Subcutaneous abdominal adipose tissue (tissue), 5 donors: Measurements from ENCODE around the gene SFI1.

Source experiments
- H3K27ac ChIP-seq: one replicate; pipeline ENCODE4 v1.7.0; 2013; ENCODE audit warnings: low read depth, mild to moderate bottlenecking, inconsistent platforms, low read length, moderate library complexity
- H3K27me3 ChIP-seq, 5 donors: one replicate each; pipeline ENCODE4 v1.7.0; 2013; ENCODE audit warnings: low read length in 5 of 5, inconsistent platforms in 1 of 5; ENCODE audit not compliant: control insufficient read depth in 5 of 5, insufficient read depth in 4 of 5
- H3K36me3 ChIP-seq, 5 donors: one replicate each; pipeline ENCODE4 v1.7.0; 2013; ENCODE audit warnings: low read length in 5 of 5; ENCODE audit not compliant: control insufficient read depth in 5 of 5, insufficient read depth in 5 of 5
- H3K4me1 ChIP-seq, 5 donors: one replicate each; pipeline ENCODE4 v1.7.0; 2013; ENCODE audit warnings: low read length in 5 of 5, mild to moderate bottlenecking in 3 of 5, moderate library complexity in 1 of 5; ENCODE audit not compliant: control insufficient read depth in 5 of 5, insufficient read depth in 5 of 5
- H3K4me3 ChIP-seq, 5 donors: one replicate each; pipeline ENCODE4 v1.7.0; 2013; ENCODE audit warnings: low read length in 5 of 5, low read depth in 1 of 5
- H3K9ac ChIP-seq, 5 donors: one replicate each; pipeline ENCODE4 v1.7.0; 2013; ENCODE audit warnings: low read length in 5 of 5, mild to moderate bottlenecking in 4 of 5, moderate library complexity in 3 of 5
- H3K9me3 ChIP-seq, 5 donors: one replicate each; pipeline ENCODE4 v1.7.0; 2013; ENCODE audit warnings: low read length in 5 of 5; ENCODE audit not compliant: control insufficient read depth in 5 of 5
- donor health status: healthy.
- donor health status: healthy.
- donor health status: healthy.
- donor health status: healthy.
- donor health status: healthy.

Gene SFI1, protein sequence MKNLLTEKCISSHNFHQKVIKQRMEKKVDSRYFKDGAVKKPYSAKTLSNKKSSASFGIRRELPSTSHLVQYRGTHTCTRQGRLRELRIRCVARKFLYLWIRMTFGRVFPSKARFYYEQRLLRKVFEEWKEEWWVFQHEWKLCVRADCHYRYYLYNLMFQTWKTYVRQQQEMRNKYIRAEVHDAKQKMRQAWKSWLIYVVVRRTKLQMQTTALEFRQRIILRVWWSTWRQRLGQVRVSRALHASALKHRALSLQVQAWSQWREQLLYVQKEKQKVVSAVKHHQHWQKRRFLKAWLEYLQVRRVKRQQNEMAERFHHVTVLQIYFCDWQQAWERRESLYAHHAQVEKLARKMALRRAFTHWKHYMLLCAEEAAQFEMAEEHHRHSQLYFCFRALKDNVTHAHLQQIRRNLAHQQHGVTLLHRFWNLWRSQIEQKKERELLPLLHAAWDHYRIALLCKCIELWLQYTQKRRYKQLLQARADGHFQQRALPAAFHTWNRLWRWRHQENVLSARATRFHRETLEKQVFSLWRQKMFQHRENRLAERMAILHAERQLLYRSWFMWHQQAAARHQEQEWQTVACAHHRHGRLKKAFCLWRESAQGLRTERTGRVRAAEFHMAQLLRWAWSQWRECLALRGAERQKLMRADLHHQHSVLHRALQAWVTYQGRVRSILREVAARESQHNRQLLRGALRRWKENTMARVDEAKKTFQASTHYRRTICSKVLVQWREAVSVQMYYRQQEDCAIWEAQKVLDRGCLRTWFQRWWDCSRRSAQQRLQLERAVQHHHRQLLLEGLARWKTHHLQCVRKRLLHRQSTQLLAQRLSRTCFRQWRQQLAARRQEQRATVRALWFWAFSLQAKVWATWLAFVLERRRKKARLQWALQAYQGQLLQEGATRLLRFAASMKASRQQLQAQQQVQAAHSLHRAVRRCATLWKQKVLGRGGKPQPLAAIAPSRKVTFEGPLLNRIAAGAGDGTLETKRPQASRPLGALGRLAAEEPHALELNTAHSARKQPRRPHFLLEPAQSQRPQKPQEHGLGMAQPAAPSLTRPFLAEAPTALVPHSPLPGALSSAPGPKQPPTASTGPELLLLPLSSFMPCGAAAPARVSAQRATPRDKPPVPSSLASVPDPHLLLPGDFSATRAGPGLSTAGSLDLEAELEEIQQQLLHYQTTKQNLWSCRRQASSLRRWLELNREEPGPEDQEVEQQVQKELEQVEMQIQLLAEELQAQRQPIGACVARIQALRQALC

DNA sequence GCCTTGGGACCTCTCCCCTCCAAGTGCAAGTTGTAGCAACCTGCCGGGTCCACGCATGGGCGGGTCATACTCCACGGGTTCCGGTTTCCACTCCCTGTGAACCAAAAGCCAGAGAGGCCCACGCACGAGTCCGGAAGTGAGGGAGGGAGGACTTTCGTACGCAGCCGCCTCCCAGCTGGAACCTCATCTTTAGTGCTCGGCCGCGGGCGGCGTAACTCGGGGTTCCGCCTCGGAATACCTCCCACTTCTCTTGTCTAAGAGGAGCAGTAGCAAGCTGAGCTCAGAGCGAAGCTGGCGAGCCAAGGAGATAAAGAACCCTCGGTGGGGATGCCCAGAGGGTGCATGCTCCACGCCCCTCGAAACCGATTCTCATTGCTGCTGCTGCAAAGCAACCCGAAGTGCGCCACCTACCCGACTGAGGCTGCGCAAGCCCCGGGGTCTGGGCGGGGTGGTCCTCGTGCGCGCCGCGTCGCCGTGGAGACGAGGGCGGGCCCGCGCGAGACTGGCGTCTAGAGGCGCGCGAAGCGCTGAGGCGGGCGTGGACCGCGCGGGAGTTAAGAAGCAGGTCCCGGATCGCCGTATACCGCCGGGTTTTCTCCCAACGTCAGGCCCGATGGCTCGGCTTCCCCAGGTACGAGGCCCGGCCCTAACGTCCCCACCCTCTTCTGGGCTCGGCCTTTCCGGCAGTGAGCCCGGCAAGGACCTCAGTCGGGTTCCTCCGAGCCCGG lies at the start of gene SFI1:
Gene SFI1 (plus strand): TSS at position 530 of the 728 bp plus-strand sequence. CDS start 11,749 bp downstream, outside the sequence.
- Histone ChIP-seq H3K9me3 (no peaks in the 10 kb centered on the region), H3K27me3 (no peaks in the 10 kb centered on the region), H3K27ac (peak within 1 kb of the TSS; percentile 57), H3K36me3 (peaks cover 0 to 3% (median 0%) of the 10 kb centered on the region in 5 donors), H3K4me3 (peak within 1 kb of the TSS; percentile 83 to 96 (median 89)), H3K9ac (peak within 1 kb of the TSS; percentile 38 to 81 (median 72)), H3K4me1 (peaks cover 0 to 25% (median 18%) of the 10 kb centered on the region in 5 donors)

DNA sequence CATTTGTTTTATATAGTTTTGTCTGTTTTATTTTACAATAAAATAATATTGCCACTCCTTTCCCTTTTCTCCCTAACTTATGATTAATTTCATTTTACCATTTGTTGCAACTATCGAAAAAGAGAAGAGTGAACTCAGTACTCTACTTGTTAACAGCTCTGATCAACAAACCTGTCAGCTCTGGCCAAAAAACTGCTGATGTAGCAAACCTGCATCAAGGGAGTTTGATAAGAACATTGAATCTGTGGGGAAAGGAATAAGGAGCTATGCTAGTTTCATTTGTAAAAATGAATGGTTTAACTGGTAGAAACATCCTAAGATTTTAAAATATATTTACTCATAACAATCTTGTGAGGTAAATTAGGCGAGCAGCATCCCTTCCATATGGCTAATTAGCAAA lies 49.6 kb upstream of the SFI1 start:
- no peaks in the 10 kb centered on the region for H3K27me3 ChIP-seq
- H3K9ac ChIP-seq, result no peak overlapping the region
- H3K9me3 ChIP-seq, result no peaks in the 10 kb centered on the region
- no peak overlapping the region for H3K4me3 ChIP-seq
- H3K27ac ChIP-seq, result no peak overlapping the region
- no peaks in the 10 kb centered on the region for H3K4me1 ChIP-seq
- H3K36me3 ChIP-seq, result peaks cover 17 to 66% (median 52%) of the 10 kb centered on the region in 5 donors

DNA sequence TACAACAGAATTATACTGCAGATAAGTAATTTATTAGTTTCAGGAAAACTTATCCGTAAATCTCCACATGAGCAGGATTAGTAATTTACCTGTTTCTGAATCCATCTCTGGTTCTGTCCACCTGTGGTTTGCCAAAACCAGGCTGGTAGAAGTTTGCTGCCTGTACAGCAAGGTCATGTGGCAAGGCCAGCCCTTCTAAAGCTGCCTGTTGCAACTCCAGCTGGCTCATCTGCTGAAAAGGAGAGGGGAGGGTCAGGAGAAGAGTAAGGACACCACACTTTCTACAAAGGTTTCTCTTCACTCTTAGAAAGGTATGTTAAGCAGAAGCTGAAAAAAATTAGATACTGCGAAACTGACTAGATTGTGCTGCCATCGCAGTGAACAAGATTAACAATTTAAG lies 49.0 kb upstream of the SFI1 start:
- H3K9me3 ChIP-seq, result no peaks in the 10 kb centered on the region
- no peaks in the 10 kb centered on the region for H3K4me1 ChIP-seq
- H3K9ac ChIP-seq, result no peak overlapping the region
- H3K36me3 ChIP-seq, result peaks cover 18 to 64% (median 46%) of the 10 kb centered on the region in 5 donors
- H3K27ac ChIP-seq, result no peak overlapping the region
- no peak overlapping the region for H3K4me3 ChIP-seq
- H3K27me3 ChIP-seq, result no peaks in the 10 kb centered on the region

DNA sequence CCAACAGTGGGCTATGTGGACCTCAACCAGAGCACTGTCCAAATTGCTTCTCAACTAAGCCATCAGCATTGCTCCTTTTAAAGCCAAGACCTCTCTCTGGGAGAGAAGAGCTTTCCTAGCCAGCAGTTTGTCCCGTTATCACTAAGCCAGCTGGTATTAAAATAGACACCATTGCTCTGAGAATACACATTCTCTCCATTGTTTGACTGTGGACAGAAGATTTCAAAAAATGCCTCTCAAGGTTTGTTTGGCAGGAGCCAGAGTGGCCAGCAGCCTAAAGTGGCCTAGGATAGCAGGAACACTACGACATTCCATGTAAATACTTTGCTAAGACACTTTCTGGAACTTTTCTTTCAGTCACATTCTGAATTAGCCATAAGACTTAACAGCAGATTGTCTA lies 48.0 kb upstream of the SFI1 start:
- peaks cover 18 to 64% (median 40%) of the 10 kb centered on the region in 5 donors for H3K36me3 ChIP-seq
- no peak overlapping the region for H3K9ac ChIP-seq
- no peaks in the 10 kb centered on the region for H3K9me3 ChIP-seq
- no peak overlapping the region for H3K27ac ChIP-seq
- H3K27me3 ChIP-seq, result no peaks in the 10 kb centered on the region
- no peaks in the 10 kb centered on the region for H3K4me1 ChIP-seq
- no peak overlapping the region for H3K4me3 ChIP-seq

DNA sequence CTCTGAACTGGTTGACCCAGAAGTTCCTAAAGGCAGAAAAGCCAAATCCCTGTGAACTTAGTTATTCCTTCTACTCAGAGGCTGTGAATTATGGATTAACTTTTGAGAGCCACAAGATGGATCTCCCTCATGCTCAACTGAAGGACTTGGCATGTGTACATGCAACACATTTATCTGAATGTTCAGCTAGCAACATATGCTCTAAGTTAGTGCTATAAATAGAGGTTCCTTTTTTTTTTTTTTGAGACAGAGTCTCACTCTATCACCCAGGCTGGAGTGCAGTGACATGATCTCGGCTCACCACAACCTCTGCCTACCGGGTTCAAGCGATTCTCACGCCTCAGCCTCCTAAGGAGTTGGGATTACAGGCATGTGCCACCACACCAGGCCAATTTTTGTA lies 46.8 kb upstream of the SFI1 start:
- Histone ChIP-seq H3K27me3 (no peaks in the 10 kb centered on the region), H3K4me1 (no peaks in the 10 kb centered on the region), H3K36me3 (peaks cover 28 to 65% (median 47%) of the 10 kb centered on the region in 5 donors), H3K4me3 (no peak overlapping the region), H3K9ac (no peak overlapping the region), H3K27ac (no peak overlapping the region), H3K9me3 (no peaks in the 10 kb centered on the region)

DNA sequence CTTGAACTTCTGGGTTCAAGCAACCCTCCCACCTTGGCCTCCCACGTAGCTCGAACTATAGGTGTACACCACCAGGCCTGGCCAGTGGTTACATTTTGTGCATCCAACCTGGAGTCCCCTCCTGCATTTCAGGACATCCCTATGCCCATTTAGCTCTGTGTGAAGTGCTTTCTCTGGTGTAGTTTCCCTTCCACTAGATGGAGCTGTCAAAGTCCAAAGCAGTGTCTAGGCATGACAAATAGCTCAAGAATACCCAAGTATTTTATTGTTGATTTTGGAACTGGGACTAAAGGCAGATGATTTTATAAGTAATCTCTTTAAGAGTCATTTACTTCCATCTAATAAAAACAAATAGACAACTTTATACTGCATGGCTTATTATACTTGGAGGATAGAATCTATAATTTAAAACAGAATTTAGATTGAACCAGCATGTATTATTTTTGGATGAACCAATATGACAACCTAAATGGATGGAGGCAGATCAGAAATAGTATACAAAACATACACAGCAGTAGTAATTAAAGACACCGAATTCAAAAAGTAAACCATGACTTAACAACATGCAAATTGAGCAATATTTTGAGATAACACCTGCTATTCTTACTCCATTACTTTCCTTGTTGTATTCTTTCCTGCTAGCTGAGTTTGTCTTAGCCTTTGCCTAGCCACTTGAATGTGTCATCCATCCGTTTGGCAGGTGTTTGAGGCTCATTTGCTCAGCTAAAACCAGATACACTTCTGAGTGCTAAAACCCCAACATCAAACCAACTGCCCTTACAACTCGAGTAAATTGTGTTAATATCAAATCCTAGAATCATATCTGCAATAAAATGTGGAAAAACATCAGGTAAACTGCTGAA lies 44.4 kb upstream of the SFI1 start:
- Histone ChIP-seq H3K9ac (no peak overlapping the region), H3K4me3 (no peak overlapping the region), H3K4me1 (no peaks in the 10 kb centered on the region), H3K36me3 (peaks cover 31 to 65% (median 47%) of the 10 kb centered on the region in 5 donors), H3K27me3 (no peaks in the 10 kb centered on the region), H3K27ac (no peak overlapping the region), H3K9me3 (no peaks in the 10 kb centered on the region)

DNA sequence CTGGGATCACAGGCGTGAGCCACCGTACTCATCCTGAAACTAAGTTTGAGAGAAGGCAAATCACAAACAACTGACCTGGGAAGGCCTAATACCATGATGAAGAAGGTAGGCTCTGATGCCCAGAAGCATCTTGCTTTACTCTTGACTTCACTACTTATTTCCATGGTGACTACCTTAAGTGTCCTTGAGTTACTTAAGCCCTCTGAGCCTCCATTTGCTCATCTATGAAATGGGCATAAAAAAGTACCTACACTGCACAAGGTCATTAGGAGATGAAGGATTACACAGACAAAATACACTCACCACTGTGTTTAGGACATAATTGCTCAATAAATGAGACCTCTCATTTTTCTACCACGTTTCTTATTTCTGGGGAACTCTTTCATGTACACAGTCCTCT lies 34.6 kb upstream of the SFI1 start:
- H3K4me3 ChIP-seq, result no peak overlapping the region
- H3K27ac ChIP-seq, result no peak overlapping the region
- no peak overlapping the region for H3K9ac ChIP-seq
- H3K4me1 ChIP-seq, result no peaks in the 10 kb centered on the region
- no peaks in the 10 kb centered on the region for H3K9me3 ChIP-seq
- no peaks in the 10 kb centered on the region for H3K27me3 ChIP-seq
- peaks cover 34 to 78% (median 63%) of the 10 kb centered on the region in 5 donors for H3K36me3 ChIP-seq

DNA sequence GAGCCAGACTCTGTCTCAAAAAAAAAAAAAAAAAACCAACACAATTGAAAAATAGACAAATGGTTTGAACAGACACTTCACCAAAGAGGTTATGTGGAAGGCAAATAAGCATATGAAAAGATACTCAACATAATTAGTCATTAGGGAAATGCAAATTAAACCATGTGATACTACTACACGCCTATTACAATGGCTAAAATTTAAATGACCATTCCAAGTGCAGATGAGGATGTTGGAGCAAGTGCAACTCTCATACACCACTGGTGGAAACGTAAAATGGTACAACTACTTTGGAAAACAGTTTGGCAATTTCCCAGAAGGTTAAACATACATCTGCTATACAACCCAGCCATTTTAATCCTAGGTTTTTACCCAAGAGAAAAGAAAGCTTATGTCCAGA lies 31.0 kb upstream of the SFI1 start:
- Histone ChIP-seq H3K27ac (no peak overlapping the region), H3K4me3 (no peak overlapping the region), H3K9me3 (no peaks in the 10 kb centered on the region), H3K27me3 (no peaks in the 10 kb centered on the region), H3K4me1 (no peaks in the 10 kb centered on the region), H3K36me3 (peaks cover 26 to 69% (median 58%) of the 10 kb centered on the region in 5 donors), H3K9ac (no peak overlapping the region)
